ENCODE results near the gene TNRC6C. TPM values are rescaled to one million over a fixed set of nuclear protein-coding genes. Genes with fewer than 3 reads are reported as not detected.

The TNRC6C gene
- total and polyA plus RNA-seq, 10 donors, result 1.7 to 37.0 (median 18.3) TPM

GRCh38 chr17:77924757-77925336 is 33.7 kb upstream of the TNRC6C start:
- Histone ChIP-seq H3K9me3 (peaks cover 0 to 6% (median 0%) of the 10 kb centered on the region in 8 donors), H3K27ac (no peak overlapping the region), H3K4me1 (peaks cover 0 to 5% (median 0%) of the 10 kb centered on the region in 6 donors), H3K27me3 (replicated peaks in 1 of 7) (peaks cover 0 to 87% (median 6%) of the 10 kb centered on the region in 7 donors), H3K36me3 (no peaks in the 10 kb centered on the region), H3K4me3 (no peak overlapping the region)
- no peak for TF ChIP-seq POLR2AphosphoS5 (IDR thresholded peaks at IDR 0.05)
- TF ChIP-seq CTCF (IDR thresholded peaks at IDR 0.05 in 8 of 11, conservative IDR thresholded peaks at IDR 0.05 in 3 of 11), result no peak
- TF ChIP-seq POLR2A (IDR thresholded peaks at IDR 0.05), result no peak
- WGBS, 5 donors, result 44 to 67% (median 63%) methylated on average over 6 to 14 of the region's 14 CpGs
- intact Hi-C loops (cut with DNase I; ENCODE audit: low total_unique reads), result no loop called here
- DNase-seq, result no peak

GRCh38 chr17:77925831-77926543 is 32.5 kb upstream of the TNRC6C start:
- Histone ChIP-seq H3K4me1 (peaks cover 0 to 5% (median 0%) of the 10 kb centered on the region in 6 donors), H3K27ac (no peak overlapping the region), H3K36me3 (no peaks in the 10 kb centered on the region), H3K4me3 (no peak overlapping the region), H3K9me3 (peaks cover 0 to 6% (median 0%) of the 10 kb centered on the region in 8 donors), H3K27me3 (replicated peaks in 1 of 7) (peaks cover 0 to 82% (median 7%) of the 10 kb centered on the region in 7 donors)
- TF ChIP-seq CTCF (IDR thresholded peaks at IDR 0.05 in 8 of 11, conservative IDR thresholded peaks at IDR 0.05 in 3 of 11) (no peak), POLR2A (IDR thresholded peaks at IDR 0.05) (no peak), POLR2AphosphoS5 (IDR thresholded peaks at IDR 0.05) (no peak)
- intact Hi-C loops (cut with DNase I; ENCODE audit: low total_unique reads), result no loop called here
- 88 to 94% (median 92%) methylated on average over 11 of the region's 11 CpGs for whole genome bisulfite sequencing, 5 donors
- no peak for DNase-seq

- Histone ChIP-seq H3K4me3 (no peak overlapping the region), H3K27me3 (replicated peaks in 1 of 7) (peaks cover 0 to 82% (median 7%) of the 10 kb centered on the region in 7 donors), H3K36me3 (no peaks in the 10 kb centered on the region), H3K27ac (no peak overlapping the region), H3K9me3 (peaks cover 0 to 2% (median 0%) of the 10 kb centered on the region in 8 donors), H3K4me1 (peaks cover 0 to 5% (median 0%) of the 10 kb centered on the region in 6 donors)
- intact Hi-C loops (cut with DNase I; ENCODE audit: low total_unique reads), result no loop called here
- no peak for DNase-seq
- no peak for TF ChIP-seq POLR2A (IDR thresholded peaks at IDR 0.05)
- WGBS, 5 donors, result 81 to 93% (median 88%) methylated on average over 2 of the region's 2 CpGs
These were observed 31.5 kb upstream of the TNRC6C start for GRCh38 chr17:77926981-77927380.

GRCh38 chr17:77927777-77928518 is 30.6 kb upstream of the TNRC6C start:
- no peak overlapping the region for H3K27ac ChIP-seq
- no peak for TF ChIP-seq POLR2A (IDR thresholded peaks at IDR 0.05)
- TF ChIP-seq CTCF (IDR thresholded peaks at IDR 0.05 in 8 of 11, conservative IDR thresholded peaks at IDR 0.05 in 3 of 11), result no peak
- TF ChIP-seq POLR2AphosphoS5 (IDR thresholded peaks at IDR 0.05), result no peak
- intact Hi-C loops (cut with DNase I; ENCODE audit: low total_unique reads), result no loop called here
- 77 to 83% (median 80%) methylated on average over 16 of the region's 16 CpGs for WGBS, 5 donors
- H3K27me3 ChIP-seq (replicated peaks in 1 of 7), result peaks cover 0 to 81% (median 7%) of the 10 kb centered on the region in 7 donors
- no peaks in the 10 kb centered on the region for H3K36me3 ChIP-seq
- H3K9me3 ChIP-seq, result no peaks in the 10 kb centered on the region
- H3K4me3 ChIP-seq, result no peak overlapping the region
- no peak for DNase-seq
- peaks cover 0 to 5% (median 0%) of the 10 kb centered on the region in 6 donors for H3K4me1 ChIP-seq

Data from spleen (tissue), 11 donors.